Left ventricle myocardium inferior (tissue), 1 donor: Measurements from ENCODE around the gene SEMA5B. TPM values are rescaled to one million over a fixed set of nuclear protein-coding genes. Genes with fewer than 3 reads are reported as not detected.
A peak's percentile ranks its signal among the peaks of the same experiment; 100 is the strongest.

ENCODE experiments used
- DNase-seq: peaks from one replicate; pipeline ENCODE4 v3.0.0-alpha.2; 2020
- H3K27ac ChIP-seq: fragments of 200-600 bp; replicated peaks from 2 replicates; pipeline ENCODE4 v1.8.0; 2021
- H3K27me3 ChIP-seq: fragments of 200-600 bp; 2 replicates; pipeline ENCODE4 v1.8.0; 2021; ENCODE audit warnings: low read depth
- H3K36me3 ChIP-seq: fragments of 200-600 bp; 2 replicates; pipeline ENCODE4 v1.8.0; 2021
- H3K4me1 ChIP-seq: fragments of 200-600 bp; 2 replicates; pipeline ENCODE4 v1.8.0; 2021
- H3K4me3 ChIP-seq: fragments of 200-600 bp; 2 replicates; pipeline ENCODE4 v1.8.0; 2021; ENCODE audit warnings: mild to moderate bottlenecking, moderate library complexity
- H3K9me3 ChIP-seq: fragments of 200-600 bp; replicated peaks from 2 replicates; pipeline ENCODE4 v1.8.0; 2021
- intact Hi-C: fragments of 100-400 bp; cut with micrococcal nuclease; formaldehyde crosslinking; loops from one replicate; pipeline ENCODE4 v1.11.0; 2022
- long read RNA-seq: library from polyadenylated mRNA; unstranded; transcript quantifications from one replicate; pipeline ENCODE4 v2.0.0, GENCODE V29; 2021
- total RNA-seq: library from RNA; stranded (reverse); fragmentation: NEBNext Ultra II Directional; extraction: Animal tissue kit (Norgen Biotek cat#: 25700); gene quantifications from one replicate; pipeline ENCODE4 v1.2.1, GENCODE V29; 2021
- TF ChIP-seq, protein P1 (sequence below): fragments of 200-600 bp; IDR thresholded peaks from 2 replicates; pipeline ENCODE4 v1.8.0; 2021; ENCODE audit warnings: antibody characterized with exemption, mild to moderate bottlenecking, borderline replicate concordance
- donor health status: DM: no; HTN: yes; CAD: no; lungs with severe emphysema.

The SEMA5B gene, protein sequence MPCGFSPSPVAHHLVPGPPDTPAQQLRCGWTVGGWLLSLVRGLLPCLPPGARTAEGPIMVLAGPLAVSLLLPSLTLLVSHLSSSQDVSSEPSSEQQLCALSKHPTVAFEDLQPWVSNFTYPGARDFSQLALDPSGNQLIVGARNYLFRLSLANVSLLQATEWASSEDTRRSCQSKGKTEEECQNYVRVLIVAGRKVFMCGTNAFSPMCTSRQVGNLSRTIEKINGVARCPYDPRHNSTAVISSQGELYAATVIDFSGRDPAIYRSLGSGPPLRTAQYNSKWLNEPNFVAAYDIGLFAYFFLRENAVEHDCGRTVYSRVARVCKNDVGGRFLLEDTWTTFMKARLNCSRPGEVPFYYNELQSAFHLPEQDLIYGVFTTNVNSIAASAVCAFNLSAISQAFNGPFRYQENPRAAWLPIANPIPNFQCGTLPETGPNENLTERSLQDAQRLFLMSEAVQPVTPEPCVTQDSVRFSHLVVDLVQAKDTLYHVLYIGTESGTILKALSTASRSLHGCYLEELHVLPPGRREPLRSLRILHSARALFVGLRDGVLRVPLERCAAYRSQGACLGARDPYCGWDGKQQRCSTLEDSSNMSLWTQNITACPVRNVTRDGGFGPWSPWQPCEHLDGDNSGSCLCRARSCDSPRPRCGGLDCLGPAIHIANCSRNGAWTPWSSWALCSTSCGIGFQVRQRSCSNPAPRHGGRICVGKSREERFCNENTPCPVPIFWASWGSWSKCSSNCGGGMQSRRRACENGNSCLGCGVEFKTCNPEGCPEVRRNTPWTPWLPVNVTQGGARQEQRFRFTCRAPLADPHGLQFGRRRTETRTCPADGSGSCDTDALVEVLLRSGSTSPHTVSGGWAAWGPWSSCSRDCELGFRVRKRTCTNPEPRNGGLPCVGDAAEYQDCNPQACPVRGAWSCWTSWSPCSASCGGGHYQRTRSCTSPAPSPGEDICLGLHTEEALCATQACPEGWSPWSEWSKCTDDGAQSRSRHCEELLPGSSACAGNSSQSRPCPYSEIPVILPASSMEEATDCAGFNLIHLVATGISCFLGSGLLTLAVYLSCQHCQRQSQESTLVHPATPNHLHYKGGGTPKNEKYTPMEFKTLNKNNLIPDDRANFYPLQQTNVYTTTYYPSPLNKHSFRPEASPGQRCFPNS
- total RNA-seq: 5.3 TPM
- long read RNA-seq, full-length matches to known transcripts: 2 of 14 reads
- long read RNA-seq, partial matches to known transcripts: 5 of 14 reads
- long read RNA-seq, other reads (novel, unspliced or antisense): 7 of 14 reads

DNA sequence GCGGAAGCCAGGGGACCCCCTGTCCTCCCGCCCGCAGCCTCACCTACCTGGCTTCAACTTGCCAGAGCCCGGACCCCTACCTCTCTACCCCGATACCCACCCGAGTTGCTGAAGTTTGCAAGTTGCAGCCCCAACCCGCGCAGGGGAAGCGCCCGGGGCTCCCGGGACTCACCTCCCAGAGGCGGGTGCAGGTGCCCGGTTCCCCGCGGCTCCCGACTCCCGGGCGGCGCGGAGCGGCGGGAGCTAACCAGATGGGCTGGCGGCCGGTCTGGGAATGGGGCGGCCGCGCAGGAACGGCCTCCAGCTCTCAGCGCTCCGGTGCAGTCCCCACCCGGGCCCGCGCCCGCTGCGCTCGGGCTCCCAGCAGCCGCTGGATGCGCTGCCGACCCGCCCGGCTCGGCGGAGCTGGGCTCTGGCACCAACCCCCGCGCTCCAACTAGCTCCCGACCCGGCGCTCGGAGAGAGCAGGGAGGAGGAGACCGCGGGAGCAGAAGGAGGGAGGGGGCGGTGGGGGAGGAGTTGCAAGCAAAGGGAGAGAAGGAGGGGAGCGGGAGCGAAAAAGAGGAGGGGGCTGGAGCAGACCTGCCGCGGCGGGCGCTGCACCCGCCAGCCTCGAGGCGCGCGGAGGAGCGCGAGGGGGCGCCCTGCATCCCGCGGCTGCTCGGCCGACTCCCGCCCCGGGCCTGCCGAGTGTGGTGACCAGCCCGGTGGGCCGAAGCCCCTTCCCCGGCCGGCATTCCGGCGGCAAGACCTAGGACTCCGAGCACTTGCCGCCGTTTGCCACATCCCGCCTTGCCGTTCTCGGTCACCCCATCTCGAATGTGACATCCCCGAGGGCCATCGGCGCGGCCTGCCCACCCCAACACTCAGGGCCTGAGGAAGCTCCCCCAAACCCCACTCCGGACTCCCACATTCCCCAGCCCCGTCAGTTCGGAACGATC, at the start of gene SEMA5B:
Gene SEMA5B (minus strand): TSS at position 472 of the 941 bp plus-strand sequence. CDS start 66,500 bp downstream, outside the sequence.
- TF ChIP-seq, protein P1, sequence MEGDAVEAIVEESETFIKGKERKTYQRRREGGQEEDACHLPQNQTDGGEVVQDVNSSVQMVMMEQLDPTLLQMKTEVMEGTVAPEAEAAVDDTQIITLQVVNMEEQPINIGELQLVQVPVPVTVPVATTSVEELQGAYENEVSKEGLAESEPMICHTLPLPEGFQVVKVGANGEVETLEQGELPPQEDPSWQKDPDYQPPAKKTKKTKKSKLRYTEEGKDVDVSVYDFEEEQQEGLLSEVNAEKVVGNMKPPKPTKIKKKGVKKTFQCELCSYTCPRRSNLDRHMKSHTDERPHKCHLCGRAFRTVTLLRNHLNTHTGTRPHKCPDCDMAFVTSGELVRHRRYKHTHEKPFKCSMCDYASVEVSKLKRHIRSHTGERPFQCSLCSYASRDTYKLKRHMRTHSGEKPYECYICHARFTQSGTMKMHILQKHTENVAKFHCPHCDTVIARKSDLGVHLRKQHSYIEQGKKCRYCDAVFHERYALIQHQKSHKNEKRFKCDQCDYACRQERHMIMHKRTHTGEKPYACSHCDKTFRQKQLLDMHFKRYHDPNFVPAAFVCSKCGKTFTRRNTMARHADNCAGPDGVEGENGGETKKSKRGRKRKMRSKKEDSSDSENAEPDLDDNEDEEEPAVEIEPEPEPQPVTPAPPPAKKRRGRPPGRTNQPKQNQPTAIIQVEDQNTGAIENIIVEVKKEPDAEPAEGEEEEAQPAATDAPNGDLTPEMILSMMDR: peak; percentile 68
- peak; percentile 31 for DNase-seq
- no peaks in the 10 kb centered on the region for H3K9me3 ChIP-seq
- H3K27me3 ChIP-seq: peaks cover 24% of the 10 kb centered on the region
- H3K27ac ChIP-seq: peak within 1 kb of the TSS; percentile 68
- H3K36me3 ChIP-seq: no peaks in the 10 kb centered on the region
- H3K4me1 ChIP-seq: peaks cover 48% of the 10 kb centered on the region
- peak within 1 kb of the TSS; percentile 79 for H3K4me3 ChIP-seq
- intact Hi-C loops: loop anchor here (5.0 kb wide), 1 partner anchor 85 kb away; no protein-coding TSS in a partner anchor

DNA sequence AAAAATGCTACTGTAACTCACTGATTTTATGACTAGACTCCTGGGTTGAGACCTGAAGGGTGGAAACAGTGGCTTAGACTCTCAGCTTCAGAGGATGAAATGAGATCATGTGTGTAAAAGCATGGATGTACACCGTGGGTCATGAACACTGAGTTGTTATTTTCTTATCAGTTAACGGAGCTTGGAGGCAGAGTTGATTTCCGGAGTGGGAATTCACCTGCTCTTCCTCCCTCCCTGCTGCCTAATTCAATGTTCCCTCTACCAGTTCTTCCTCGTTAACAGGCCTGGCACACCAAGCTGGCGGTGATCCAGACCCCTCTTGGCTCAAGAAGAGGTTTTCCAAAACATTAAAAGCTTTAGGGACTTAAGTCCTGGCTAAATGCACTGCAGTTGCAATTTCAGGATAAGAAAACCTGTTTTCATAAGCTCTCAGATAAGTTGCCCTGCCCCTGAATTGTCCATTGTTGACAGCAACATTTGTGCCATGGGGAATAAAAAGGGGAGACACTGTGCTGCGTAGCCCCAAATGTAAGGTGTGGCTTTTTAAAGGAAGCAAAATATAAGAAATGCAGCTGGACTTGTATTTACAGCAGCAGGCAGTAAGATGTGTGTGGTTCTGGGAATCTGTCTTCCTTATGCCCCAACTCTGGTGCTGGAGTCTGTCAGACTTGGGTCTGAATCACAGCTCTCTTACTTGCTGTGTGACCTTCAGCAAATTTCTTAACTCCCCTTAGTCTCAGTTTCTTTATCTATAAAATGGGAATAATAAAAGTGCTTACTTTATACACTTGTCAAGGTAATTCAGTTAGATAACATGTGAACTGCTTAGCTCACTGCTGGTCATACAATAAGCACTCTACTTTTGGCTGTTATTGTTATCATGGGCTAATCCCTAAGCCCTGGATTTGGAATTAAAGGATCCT, 49.2 kb upstream of the SEMA5B start:
- Histone ChIP-seq H3K27ac (peak overlapping the region; percentile 73), H3K9me3 (no peaks in the 10 kb centered on the region), H3K36me3 (no peaks in the 10 kb centered on the region), H3K27me3 (no peaks in the 10 kb centered on the region), H3K4me3 (no peak overlapping the region), H3K4me1 (peaks cover 55% of the 10 kb centered on the region)
- intact Hi-C loops: no loop called here
- TF ChIP-seq, protein P1: no peak
- peak; percentile 73 for DNase-seq

DNA sequence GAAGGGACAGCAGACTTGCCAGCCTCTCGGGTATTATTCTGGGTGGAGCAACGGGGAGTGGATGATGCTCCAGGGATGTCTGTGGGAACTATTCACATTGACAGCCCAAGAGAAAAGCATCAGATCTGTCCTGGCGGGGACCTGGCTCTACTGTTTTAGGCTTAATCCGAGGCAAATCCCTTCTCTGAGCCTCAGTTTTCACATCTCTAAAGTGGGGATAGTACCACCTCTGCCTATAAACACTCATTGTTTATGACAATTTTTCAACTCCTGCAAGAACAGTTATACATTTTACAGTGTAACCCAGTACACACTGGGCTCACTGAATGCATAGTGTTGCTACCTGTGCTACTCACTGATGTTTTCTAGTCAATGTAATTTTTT, 48.5 kb upstream of the SEMA5B start:
- no peak for DNase-seq
- Histone ChIP-seq H3K27ac (peak overlapping the region; percentile 73), H3K36me3 (no peaks in the 10 kb centered on the region), H3K4me3 (no peak overlapping the region), H3K9me3 (no peaks in the 10 kb centered on the region), H3K4me1 (peaks cover 55% of the 10 kb centered on the region), H3K27me3 (no peaks in the 10 kb centered on the region)
- intact Hi-C loops: no loop called here
- TF ChIP-seq, protein P1: no peak

DNA sequence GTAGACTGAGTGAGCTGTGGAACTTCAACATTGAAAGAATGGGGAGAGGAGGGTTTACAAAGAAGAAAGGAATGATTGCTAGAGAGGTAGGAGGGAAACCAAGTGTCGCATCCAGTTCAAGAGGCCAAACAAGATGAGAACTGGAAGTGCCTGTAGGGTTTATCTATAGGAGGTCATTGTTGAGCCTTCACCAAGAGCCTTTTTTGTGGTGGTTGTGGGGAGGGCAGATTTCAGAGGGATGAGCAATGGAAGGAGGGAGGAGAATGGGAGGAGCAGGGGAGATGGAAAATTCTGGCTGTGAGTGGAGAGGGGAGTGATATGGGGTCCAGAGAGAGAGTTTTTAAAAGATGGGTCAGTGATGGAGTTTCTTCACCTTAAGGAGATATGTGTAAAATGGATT, 47.8 kb upstream of the SEMA5B start:
- intact Hi-C loops: no loop called here
- Histone ChIP-seq H3K36me3 (no peaks in the 10 kb centered on the region), H3K27ac (peak overlapping the region; percentile 21), H3K9me3 (no peaks in the 10 kb centered on the region), H3K27me3 (no peaks in the 10 kb centered on the region), H3K4me1 (peaks cover 55% of the 10 kb centered on the region), H3K4me3 (no peak overlapping the region)
- DNase-seq: no peak
- TF ChIP-seq, protein P1: no peak
